K562 (cell line): ENCODE data around the gene TFAP2A. TPM values are rescaled to one million over a fixed set of nuclear protein-coding genes. Genes with fewer than 3 reads are reported as not detected.
A peak's percentile ranks its signal among the peaks of the same experiment; 100 is the strongest.

Source experiments
- BACH1 ChIP-seq: fragments of 200-800 bp; sonication (Bioruptor generic); IDR thresholded peaks from 2 replicates; pipeline ENCODE4 v1.6.1; 2016; ENCODE audit warnings: missing genetic modification characterization, missing compliant biosample characterization
- CEBPG ChIP-seq, 3 experiments: fragments of 200-800 bp in 1 of 3; sonication (Bioruptor generic) in 1 of 3; sonication (generic) in 1 of 3; formaldehyde crosslinking in 1 of 3; IDR thresholded peaks in 2 of 3; conservative IDR thresholded peaks in 1 of 3; 2 replicates each; pipeline versions ENCODE4 v1.6.1 to v1.8.0; 2016 to 2022; ENCODE audit warnings: missing compliant biosample characterization in 2 of 3, missing genetic modification characterization in 2 of 3, mild to moderate bottlenecking in 1 of 3, missing genetic modification reagents in 1 of 3
- CSDE1 ChIP-seq, 2 experiments: fragments of 450-650 bp; IDR thresholded peaks; 2 replicates each; pipeline ENCODE4 v1.6.1; 2016; ENCODE audit warnings: mild to moderate bottlenecking in 1 of 2
- CTCF ChIP-seq, 3 experiments: IDR thresholded peaks in 2 of 3; conservative IDR thresholded peaks in 1 of 3; 2 replicates each; pipeline ENCODE4 v1.5.1; 2011 to 2012; ENCODE audit warnings: low read length in 3 of 3, mild to moderate bottlenecking in 3 of 3, control low read depth in 2 of 3, improper control_type of control experiment in 1 of 3, inconsistent platforms in 1 of 3, low read depth in 1 of 3, mixed read lengths in 1 of 3, moderate library complexity in 1 of 3; ENCODE audit not compliant: insufficient read depth in 2 of 3
- L3MBTL2 ChIP-seq: fragments of 450-650 bp; IDR thresholded peaks from 2 replicates; pipeline ENCODE4 v1.6.1; 2016; ENCODE audit warnings: mild to moderate bottlenecking, moderate library complexity
- MAZ ChIP-seq, 2 experiments: fragments of 450-650 bp in 1 of 2; sonication (generic) in 1 of 2; formaldehyde crosslinking; IDR thresholded peaks in 1 of 2; conservative IDR thresholded peaks in 1 of 2; 2 replicates each; pipeline versions ENCODE4 v1.4.0 to v1.5.0; 2020; ENCODE audit warnings: mild to moderate bottlenecking in 1 of 2, missing genetic modification reagents in 1 of 2
- MCM2 ChIP-seq: fragments of 450-650 bp; IDR thresholded peaks from 2 replicates; pipeline ENCODE4 v1.6.1; 2017; ENCODE audit warnings: low read depth, mild to moderate bottlenecking
- MCM3 ChIP-seq: fragments of 450-650 bp; IDR thresholded peaks from 2 replicates; pipeline ENCODE4 v1.6.1; 2016
- MYBL2 ChIP-seq, 2 experiments: fragments of 450-650 bp in 1 of 2; sonication (generic) in 1 of 2; formaldehyde crosslinking in 1 of 2; IDR thresholded peaks; 2 replicates each; pipeline versions ENCODE4 v1.6.1 to v1.8.1; 2017 to 2022; ENCODE audit warnings: borderline replicate concordance in 1 of 2, inconsistent platforms in 1 of 2, low read depth in 1 of 2, mild to moderate bottlenecking in 1 of 2, missing genetic modification reagents in 1 of 2, moderate library complexity in 1 of 2
- NUFIP1 ChIP-seq: fragments of 450-650 bp; IDR thresholded peaks from 2 replicates; pipeline ENCODE4 v1.6.1; 2018; ENCODE audit not compliant: partially characterized antibody
- PKNOX1 ChIP-seq: fragments of 450-650 bp; IDR thresholded peaks from 2 replicates; pipeline ENCODE4 v1.6.1; 2016
- RAD21 ChIP-seq, 2 experiments: fragments of 250-450 bp in 1 of 2; fragments of 450-650 bp in 1 of 2; sonication (Bioruptor Pico) in 1 of 2; formaldehyde crosslinking in 1 of 2; IDR thresholded peaks in 1 of 2; conservative IDR thresholded peaks in 1 of 2; 2 replicates each; pipeline versions ENCODE4 v1.4.0 to v1.8.0; 2020 to 2022; ENCODE audit warnings: mild to moderate bottlenecking in 2 of 2, moderate library complexity in 1 of 2
- TAF9B ChIP-seq: fragments of 450-650 bp; IDR thresholded peaks from 2 replicates; pipeline ENCODE4 v1.6.1; 2018; ENCODE audit warnings: mild to moderate bottlenecking; ENCODE audit not compliant: partially characterized antibody
- THRB ChIP-seq: fragments of 450-650 bp; formaldehyde crosslinking; conservative IDR thresholded peaks from 2 replicates; pipeline ENCODE4 v1.4.0; 2022; ENCODE audit warnings: mild to moderate bottlenecking, missing genetic modification characterization
- TOE1 ChIP-seq, 2 experiments: fragments of 450-650 bp in 1 of 2; sonication (generic) in 1 of 2; formaldehyde crosslinking in 1 of 2; IDR thresholded peaks; 2 replicates each; pipeline versions ENCODE4 v1.7.1 to v1.8.0; 2016 to 2022; ENCODE audit warnings: borderline replicate concordance in 2 of 2, mild to moderate bottlenecking in 2 of 2, antibody characterized with exemption in 1 of 2, inconsistent platforms in 1 of 2, low read depth in 1 of 2, missing genetic modification reagents in 1 of 2, moderate library complexity in 1 of 2
- XRCC4 ChIP-seq: IDR thresholded peaks from one replicate; pipeline ENCODE4 v1.6.1; 2011; ENCODE audit not compliant: insufficient read depth, insufficient read length; ENCODE audit errors: extremely low read depth
- ZBTB26 ChIP-seq: fragments of 450-650 bp; formaldehyde crosslinking; IDR thresholded peaks from 2 replicates; pipeline ENCODE4 v1.4.0; 2022; ENCODE audit warnings: missing genetic modification characterization
- ZNF224 ChIP-seq: sonication (generic); formaldehyde crosslinking; IDR thresholded peaks from 2 replicates; pipeline ENCODE4 v1.8.0; 2022; ENCODE audit warnings: mild to moderate bottlenecking, missing genetic modification reagents
- ZNF57 ChIP-seq: fragments of 450-650 bp; formaldehyde crosslinking; IDR thresholded peaks from 2 replicates; pipeline ENCODE4 v1.4.0; 2020; ENCODE audit warnings: mild to moderate bottlenecking, moderate library complexity
- polyA plus RNA-seq, 8 experiments: library from polyadenylated mRNA; depleted of rRNA in 4 of 8; stranded (reverse) in 5 of 8; unstranded in 3 of 8; fragments of >200 nt; fragmentation: Nextera tagmentation in 2 of 8; fragmentation: Illumina TruSeq in 1 of 8; extraction: Ambion mirVana in 2 of 8; extraction: Trizol in 1 of 8; gene quantifications; 2 replicates each; pipeline versions ENCODE4 v1.2.1 to v1.2.3, GENCODE V29; 2011 to 2014; ENCODE audit warnings: inconsistent platforms in 1 of 8, missing spikeins in 1 of 8
- total RNA-seq, 7 experiments: library from RNA; depleted of rRNA in 6 of 7; stranded (reverse); fragments of >200 nt in 6 of 7; fragmentation: Illumina TruSeq in 2 of 7; extraction: Trizol in 2 of 7; gene quantifications; 2 replicates each; pipeline versions ENCODE4 v1.2.1 to v1.2.3, GENCODE V29; 2011 to 2021; ENCODE audit warnings: low replicate concordance in 1 of 7

Gene TFAP2A
- total and polyA plus RNA-seq, 9 of the 15 experiments (the other 6 are each of a cell fraction or from before 2014, with no cell fraction given): 0.14 to 0.53 (median 0.19) TPM; not detected in 1

GRCh38 chr6:10414756-10415616 lies at the start of gene TFAP2A (continued):
- TF ChIP-seq MYBL2 (IDR thresholded peaks at IDR 0.05; ENCODE audit: low read depth): no peak
- TF ChIP-seq MYBL2 (CRISPR knock-in tag; IDR thresholded peaks at IDR 0.05; ENCODE audit: borderline replicate concordance): no peak
- no peak for TF ChIP-seq XRCC4
- peak; percentile 10 to 61 (median 43); a peak in 3 of 6 replicates for TF ChIP-seq CTCF (IDR thresholded peaks at IDR 0.05 in 2 of 3, conservative IDR thresholded peaks at IDR 0.05 in 1 of 3; ENCODE audit: insufficient read depth in 2 of 3, low read depth in 1 of 3, low read length in 3 of 3)
- TF ChIP-seq CSDE1 (IDR thresholded peaks at IDR 0.05): no peak
- TF ChIP-seq NUFIP1: peak; percentile 34
- no peak for TF ChIP-seq ZNF57 (CRISPR knock-in tag)
- TF ChIP-seq L3MBTL2: peak; percentile 22; the same call in 1 of the 2 replicates
- TF ChIP-seq ZBTB26 (CRISPR knock-in tag): peak; percentile 60; the same call in 1 of the 2 replicates
- TF ChIP-seq MCM2: 0 out of 2 replicates have a peak, but pooled peaks have one; percentile 38
- no peak for TF ChIP-seq MCM3
- TF ChIP-seq CEBPG (CRISPR knock-in tag; IDR thresholded peaks at IDR 0.05): no peak
- no peak for TF ChIP-seq CEBPG (tag; conservative IDR thresholded peaks at IDR 0.05 in 1 of 2, IDR thresholded peaks at IDR 0.05 in 1 of 2)
- 0 out of 2 replicates have a peak, but pooled peaks have one; percentile 49 for TF ChIP-seq THRB (CRISPR knock-in tag)
- no peak for TF ChIP-seq MAZ (CRISPR knock-in tag; conservative IDR thresholded peaks at IDR 0.05 in 1 of 2, IDR thresholded peaks at IDR 0.05 in 1 of 2)
- TF ChIP-seq ZNF224 (CRISPR knock-in tag): no peak
- no peak for TF ChIP-seq TAF9B
- TF ChIP-seq TOE1 (IDR thresholded peaks at IDR 0.05; ENCODE audit: borderline replicate concordance): 0 out of 2 replicates have a peak, but pooled peaks have one; percentile 42
- no peak for TF ChIP-seq TOE1 (CRISPR knock-in tag; IDR thresholded peaks at IDR 0.05; ENCODE audit: borderline replicate concordance, low read depth)
- no peak for TF ChIP-seq BACH1
- TF ChIP-seq RAD21 (CRISPR knock-in tag; conservative IDR thresholded peaks at IDR 0.05 in 1 of 2, IDR thresholded peaks at IDR 0.05 in 1 of 2): peak; percentile 46 to 61; a peak in 3 of 4 replicates
- TF ChIP-seq PKNOX1: peak; percentile 46; the same call in 1 of the 2 replicates
